Heart left ventricle (tissue), 16 donors: ENCODE results near the gene GSTA3. TPM values are rescaled to one million over a fixed set of nuclear protein-coding genes. Genes with fewer than 3 reads are reported as not detected.
"Not testable (repeated sequence)": the region's sequence is repeated elsewhere in the genome, so short reads cannot be mapped to it uniquely, and the experiment has no call there.

Experiments
- ATAC-seq, 4 donors: fragments of 200-7000 bp; cut with Tn5 transposase; one replicate each; pipeline ENCODE4 v1.9.1; 2020 to 2022; ENCODE audit warnings: moderate library complexity in 4 of 4, mild to moderate bottlenecking in 3 of 4, moderate number of reproducible peaks in 1 of 4
- DNase-seq, 5 donors: peaks; one replicate each; pipeline ENCODE4 v3.0.0-alpha.2; 2020
- H3K27ac ChIP-seq, 12 donors: fragments of 200-600 bp; sonication (generic) in 4 of 12; one replicate each; pipeline versions ENCODE4 v1.5.0 to v1.8.0; 2016 to 2022; ENCODE audit warnings: mild to moderate bottlenecking in 2 of 12
- H3K27me3 ChIP-seq, 9 donors: fragments of 200-600 bp; sonication (generic) in 2 of 9; one replicate each; pipeline versions ENCODE4 v1.5.1 to v1.8.0; 2016 to 2022; ENCODE audit warnings: mild to moderate bottlenecking in 3 of 9
- H3K36me3 ChIP-seq, 9 donors: fragments of 200-600 bp; sonication (generic) in 2 of 9; one replicate each; pipeline versions ENCODE4 v1.5.0 to v1.8.0; 2018 to 2022; ENCODE audit warnings: mild to moderate bottlenecking in 2 of 9
- H3K4me1 ChIP-seq, 12 donors: fragments of 200-600 bp; sonication (generic) in 4 of 12; one replicate each; pipeline versions ENCODE4 v1.5.0 to v1.8.0; 2016 to 2022; ENCODE audit warnings: mild to moderate bottlenecking in 3 of 12
- H3K4me3 ChIP-seq, 12 donors: fragments of 200-600 bp; sonication (generic) in 4 of 12; one replicate each; pipeline versions ENCODE4 v1.5.0 to v1.8.0; 2017 to 2022; ENCODE audit warnings: mild to moderate bottlenecking in 9 of 12, moderate library complexity in 4 of 12
- H3K9me3 ChIP-seq, 12 donors: fragments of 200-600 bp; sonication (generic) in 4 of 12; one replicate each; pipeline versions ENCODE4 v1.5.0 to v1.8.0; 2016 to 2022; ENCODE audit warnings: mild to moderate bottlenecking in 1 of 12
- POLR2A ChIP-seq, 2 donors: fragments of 450-650 bp; IDR thresholded peaks; one replicate each; pipeline ENCODE4 v1.6.1; 2017; ENCODE audit warnings: antibody characterized with exemption in 2 of 2, mild to moderate bottlenecking in 2 of 2, moderate library complexity in 2 of 2
- WGBS, 4 donors: extraction: QIAGEN DNeasy Blood & Tissue Kit in 2 of 4; methylation state at CpG; one replicate each; pipeline versions ENCODE4 v1.1.5 to v1.1.7; 2013 to 2018; 5-methylcytosine and 5-hydroxymethylcytosine counted together
- intact Hi-C, 10 donors: fragments of 100-400 bp; cut with DNase I; formaldehyde crosslinking; loops; one replicate each; pipeline versions ENCODE4 v1.11.1 to v1.14.2; 2022
- polyA plus RNA-seq, 2 donors: library from polyadenylated mRNA; stranded (reverse); fragments of 200-250 nt; gene quantifications; one replicate each; pipeline ENCODE4 v1.2.3, GENCODE V29; 2013
- total RNA-seq, 9 donors: library from RNA; depleted of rRNA in 2 of 9; stranded (reverse); fragments of >200 nt in 2 of 9; fragmentation: NEBNext Ultra II Directional in 3 of 9; extraction: Animal tissue kit (Norgen Biotek cat#: 25700) in 3 of 9; gene quantifications; one replicate each; pipeline versions ENCODE4 v1.1.0 to v1.2.4, GENCODE V29; 2016 to 2023
- TF ChIP-seq, protein P1 (sequence below), 12 donors: fragments of 200-600 bp; sonication (generic) in 4 of 12; IDR thresholded peaks; one replicate each; pipeline versions ENCODE4 v1.5.0 to v1.8.0; 2018 to 2022; ENCODE audit warnings: antibody characterized with exemption in 12 of 12, mild to moderate bottlenecking in 5 of 12
- donor health status: ischemic (EF 13 %, LVEDD 7.1; RV severe dilation, severe dysfunction).
- donor health status: healthy with polysubstance abuse.
- donor health status: DM: no; HTN: yes; CAD: no.
- donor health status: DM: no; HTN: no; CAD: no.
- donor health status: ischemic (EF 25% LVEDD 6.9; RV normal size, moderate dysfunction).
- donor health status: ischemic (EF 25% LVEDD 5.7; RV mildly dilated, moderate dysfunction).
- donor health status: healthy.
- donor health status: DM: yes; HTN: yes; CAD: no.
- donor health status: ischemic (EF 35%, LVEDD 5.7; RV mildly dilated, moderate dysfunction).
- donor health status: nonischemic (EF 11% LVEDD 7.7; RV severe dilation, severe dysfunction).
- donor health status: DM: yes; HTN: yes; CAD: no.
- donor health status: PGD.
- donor health status: ischemic (EF 29% LVEDD 5.4; RV normal size, mild dysfunction).
- donor health status: nonischemic (EF 23%, LVEDD 6.1; RV moderate dilation, normal function).

Gene GSTA3
- total and polyA plus RNA-seq, 11 donors: not detected

DNA sequence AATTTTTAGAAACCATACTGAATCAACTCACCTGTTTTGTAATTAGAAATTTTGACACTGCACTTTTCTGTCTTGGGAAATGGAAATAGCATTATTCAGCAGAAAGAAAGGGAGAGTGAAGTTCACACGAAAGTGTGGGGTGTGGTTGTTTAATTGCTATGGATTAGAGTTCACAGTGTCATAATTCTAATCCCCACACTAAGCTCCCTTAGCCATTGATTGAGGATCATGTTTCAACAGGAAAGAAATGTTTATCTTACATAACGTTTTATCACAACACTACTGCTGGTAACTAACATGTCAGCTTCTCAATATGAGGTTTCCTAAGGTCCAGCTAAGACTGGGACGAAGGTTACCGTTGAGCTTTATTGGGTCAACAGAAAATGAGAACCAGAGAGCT lies 37.5 kb downstream of the GSTA3 start:
- Histone ChIP-seq H3K9me3 (no peaks in the 10 kb centered on the region), H3K4me1 (no peaks in the 10 kb centered on the region), H3K27ac (no peak overlapping the region), H3K36me3 (no peaks in the 10 kb centered on the region), H3K4me3 (no peak overlapping the region), H3K27me3 (no peaks in the 10 kb centered on the region)
- no peak for TF ChIP-seq POLR2A (IDR thresholded peaks at IDR 0.05)
- TF ChIP-seq, protein P1, sequence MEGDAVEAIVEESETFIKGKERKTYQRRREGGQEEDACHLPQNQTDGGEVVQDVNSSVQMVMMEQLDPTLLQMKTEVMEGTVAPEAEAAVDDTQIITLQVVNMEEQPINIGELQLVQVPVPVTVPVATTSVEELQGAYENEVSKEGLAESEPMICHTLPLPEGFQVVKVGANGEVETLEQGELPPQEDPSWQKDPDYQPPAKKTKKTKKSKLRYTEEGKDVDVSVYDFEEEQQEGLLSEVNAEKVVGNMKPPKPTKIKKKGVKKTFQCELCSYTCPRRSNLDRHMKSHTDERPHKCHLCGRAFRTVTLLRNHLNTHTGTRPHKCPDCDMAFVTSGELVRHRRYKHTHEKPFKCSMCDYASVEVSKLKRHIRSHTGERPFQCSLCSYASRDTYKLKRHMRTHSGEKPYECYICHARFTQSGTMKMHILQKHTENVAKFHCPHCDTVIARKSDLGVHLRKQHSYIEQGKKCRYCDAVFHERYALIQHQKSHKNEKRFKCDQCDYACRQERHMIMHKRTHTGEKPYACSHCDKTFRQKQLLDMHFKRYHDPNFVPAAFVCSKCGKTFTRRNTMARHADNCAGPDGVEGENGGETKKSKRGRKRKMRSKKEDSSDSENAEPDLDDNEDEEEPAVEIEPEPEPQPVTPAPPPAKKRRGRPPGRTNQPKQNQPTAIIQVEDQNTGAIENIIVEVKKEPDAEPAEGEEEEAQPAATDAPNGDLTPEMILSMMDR (IDR thresholded peaks at IDR 0.05): no peak
- DNase-seq (no peak), ATAC-seq (no peak)
- intact Hi-C loops: loop anchor here in 1 of 10 donors (10.0 kb wide), 1 partner anchor 113 kb away; no protein-coding TSS in a partner anchor
- WGBS, 4 donors: 56 to 67% (median 57%) methylated on average over 4 of the region's 4 CpGs

DNA sequence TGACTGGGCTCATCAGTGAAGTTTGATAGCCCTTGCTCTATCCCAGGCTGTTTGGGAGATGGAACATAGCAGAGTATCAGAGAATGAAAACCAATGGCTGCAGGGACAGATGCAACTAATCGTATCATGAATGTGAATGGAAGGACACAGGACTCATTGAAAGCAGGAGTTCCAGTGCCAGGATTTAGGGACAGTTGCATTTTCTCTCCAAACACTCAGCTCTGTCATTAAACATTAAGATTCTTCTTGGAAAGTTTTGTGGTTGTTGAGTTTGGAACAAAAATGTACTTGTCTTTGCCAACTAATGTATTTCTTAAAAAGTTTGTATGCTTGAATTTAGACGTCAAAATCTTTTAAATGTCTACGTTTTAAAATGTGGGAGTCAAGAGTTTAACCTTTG lies 37.9 kb downstream of the GSTA3 start:
- H3K4me1 ChIP-seq: no peaks in the 10 kb centered on the region
- H3K9me3 ChIP-seq: no peaks in the 10 kb centered on the region
- H3K27ac ChIP-seq: no peak overlapping the region
- H3K4me3 ChIP-seq: no peak overlapping the region
- no peak for DNase-seq
- 64 to 71% (median 67%) methylated on average over 3 of the region's 3 CpGs for WGBS, 4 donors
- ATAC-seq: no peak
- TF ChIP-seq, protein P1 (IDR thresholded peaks at IDR 0.05): no peak
- TF ChIP-seq POLR2A (IDR thresholded peaks at IDR 0.05): no peak
- no peaks in the 10 kb centered on the region for H3K36me3 ChIP-seq
- intact Hi-C loops: loop anchor here in 1 of 10 donors (10.0 kb wide), 1 partner anchor 113 kb away; no protein-coding TSS in a partner anchor
- no peaks in the 10 kb centered on the region for H3K27me3 ChIP-seq

DNA sequence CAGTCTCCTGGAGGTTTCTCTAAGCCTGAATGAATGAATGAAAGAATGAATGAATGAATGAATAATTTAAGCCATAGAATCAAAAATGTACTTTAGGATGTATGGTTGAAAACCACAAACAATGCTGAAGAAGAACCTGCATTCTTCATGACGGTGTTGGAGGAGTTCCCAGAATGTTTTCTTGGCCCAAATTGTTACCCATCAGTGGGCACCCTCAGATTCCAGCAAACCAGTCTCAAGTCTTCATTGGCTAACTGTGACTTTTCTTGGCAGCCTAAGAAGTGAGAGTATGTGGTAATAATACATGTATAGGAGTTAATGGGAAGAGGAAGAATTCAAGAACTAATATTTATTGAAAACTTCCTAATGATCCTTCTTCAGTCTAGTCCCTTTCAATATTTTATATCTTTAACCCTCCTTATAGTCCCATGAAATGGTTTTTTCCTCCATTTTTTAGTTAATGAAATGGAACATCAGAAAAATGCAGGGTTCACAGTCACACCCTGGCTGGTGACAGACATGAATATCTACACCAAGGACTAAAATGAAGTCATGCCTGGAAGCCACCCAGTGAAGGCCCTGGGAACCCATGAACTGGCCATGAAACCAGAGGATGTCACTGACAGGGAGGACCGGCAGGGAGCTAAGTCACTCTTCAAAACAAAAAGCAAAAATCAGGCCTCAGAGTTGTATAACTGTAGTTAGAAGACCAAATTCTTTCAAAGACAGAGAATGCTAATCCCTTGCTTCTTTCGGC lies 39.0 kb downstream of the GSTA3 start:
- H3K4me3 ChIP-seq, H3K27ac ChIP-seq, H3K9me3 ChIP-seq, H3K27me3 ChIP-seq, ATAC-seq, H3K4me1 ChIP-seq, H3K36me3 ChIP-seq, DNase-seq: not testable (repeated sequence)
- intact Hi-C loops: loop anchor here in 1 of 10 donors (10.0 kb wide), 1 partner anchor 114 kb away; no protein-coding TSS in a partner anchor
- 75 to 86% (median 81%) methylated on average over 3 of the region's 3 CpGs for WGBS, 4 donors

DNA sequence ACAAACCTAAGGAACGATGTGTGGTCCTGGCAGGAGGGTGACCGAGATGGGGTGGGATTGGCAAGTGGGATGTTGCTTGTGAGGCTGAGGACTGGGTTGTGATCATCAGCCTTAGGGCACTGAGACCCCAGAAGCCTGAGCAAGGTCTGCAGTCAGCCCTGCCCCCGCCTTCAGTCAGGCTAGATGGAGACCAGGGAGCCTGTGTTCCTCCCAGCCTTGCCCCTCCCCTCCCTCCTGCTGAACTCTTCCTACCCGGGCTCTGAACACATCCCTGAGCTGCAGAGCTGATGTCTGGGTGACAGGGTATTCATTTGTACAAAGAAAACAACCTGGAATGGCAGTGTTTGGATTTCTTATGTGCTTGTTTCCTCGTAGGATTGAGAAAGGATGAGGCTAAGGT lies 40.6 kb downstream of the GSTA3 start:
- H3K27me3 ChIP-seq, DNase-seq, intact Hi-C loops, H3K36me3 ChIP-seq, H3K9me3 ChIP-seq, H3K4me1 ChIP-seq, H3K4me3 ChIP-seq, H3K27ac ChIP-seq, ATAC-seq: not testable (repeated sequence)
- 45 to 66% (median 61%) methylated on average over 5 of the region's 5 CpGs for WGBS, 4 donors

DNA sequence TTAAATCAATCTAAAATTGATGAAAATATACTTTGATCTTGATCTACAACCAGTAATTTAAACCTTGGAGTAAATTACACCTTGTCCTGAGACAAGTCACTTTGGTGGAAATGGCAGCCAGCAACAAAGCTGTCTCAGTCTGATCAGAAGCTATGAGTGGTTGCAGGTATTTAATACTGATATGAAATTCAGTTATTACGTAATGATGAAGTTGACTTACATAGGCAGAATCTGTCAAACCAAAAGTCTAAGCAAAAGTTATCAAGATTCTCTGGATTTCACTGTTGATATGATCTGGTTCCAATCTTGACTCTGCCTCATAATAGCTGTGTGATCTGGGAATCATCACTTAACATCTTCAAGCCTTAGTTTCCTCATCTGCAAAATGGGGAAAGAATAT lies 41.3 kb downstream of the GSTA3 start:
- H3K27me3 ChIP-seq: no peaks in the 10 kb centered on the region
- H3K4me3 ChIP-seq: no peak overlapping the region
- ATAC-seq: no peak
- no peaks in the 10 kb centered on the region for H3K9me3 ChIP-seq
- no peak for TF ChIP-seq POLR2A (IDR thresholded peaks at IDR 0.05)
- TF ChIP-seq, protein P1 (IDR thresholded peaks at IDR 0.05): no peak
- H3K36me3 ChIP-seq: no peaks in the 10 kb centered on the region
- no peak for DNase-seq
- intact Hi-C loops: no loop called here
- H3K27ac ChIP-seq: no peak overlapping the region
- 89 to 95% (median 90%) methylated on average over 1 of the region's 1 CpG for WGBS, 4 donors
- no peaks in the 10 kb centered on the region for H3K4me1 ChIP-seq

DNA sequence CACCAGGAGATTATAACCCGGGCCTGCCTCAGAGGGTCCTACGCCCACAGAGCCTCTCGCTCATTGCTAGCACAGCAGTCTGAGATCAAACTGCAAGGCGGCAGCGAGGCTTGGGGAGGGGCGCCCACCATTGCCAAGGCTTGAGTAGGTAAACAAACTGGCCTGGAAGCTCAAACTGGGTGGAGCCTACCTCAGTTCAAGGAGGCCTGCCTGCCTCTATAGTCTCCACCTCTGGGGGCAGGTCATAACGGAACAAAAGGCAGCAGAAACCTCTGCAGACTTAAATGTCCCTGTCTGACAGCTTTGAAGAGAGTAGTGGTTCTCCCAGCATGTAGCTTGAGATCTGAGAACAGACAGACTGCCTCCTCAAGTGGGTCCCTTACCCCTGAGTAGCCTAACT lies 48.3 kb downstream of the GSTA3 start:
- not testable (repeated sequence) for DNase-seq

More for the DNA sequence above, 48.3 kb downstream of the GSTA3 start:
- H3K27ac ChIP-seq, H3K9me3 ChIP-seq, H3K4me3 ChIP-seq, H3K36me3 ChIP-seq, intact Hi-C loops, H3K27me3 ChIP-seq, H3K4me1 ChIP-seq, ATAC-seq: not testable (repeated sequence)
- WGBS, 4 donors: 83 to 90% (median 84%) methylated on average over 6 to 7 of the region's 7 CpGs
